Right kidney (tissue), 1 donor: Measurements from ENCODE around the gene SLC35G2.
"Not testable (repeated sequence)": the region's sequence is repeated elsewhere in the genome, so short reads cannot be mapped to it uniquely, and the experiment has no call there.

Experiments
- DNase-seq: peaks from one replicate; pipeline ENCODE4 v3.0.0-alpha.2; 2016

SLC35G2 gene

GRCh38 chr3:136835089-136835812 is 16.3 kb downstream of the SLC35G2 start:
- DNase-seq = no peak

GRCh38 chr3:136835813-136836510 is 17.0 kb downstream of the SLC35G2 start:
- no peak for DNase-seq

- no peak for DNase-seq
Observed at GRCh38 chr3:136836511-136837156, 17.7 kb downstream of the SLC35G2 start.

GRCh38 chr3:136838641-136839555 is 20.0 kb downstream of the SLC35G2 start:
- no peak for DNase-seq

- no peak for DNase-seq
Observed at GRCh38 chr3:136839556-136839931, 20.6 kb downstream of the SLC35G2 start.

- DNase-seq = no peak
Observed at GRCh38 chr3:136840252-136840651, 21.3 kb downstream of the SLC35G2 start.

- no peak for DNase-seq
Observed at GRCh38 chr3:136842294-136842693, 23.4 kb downstream of the SLC35G2 start.

- DNase-seq = no peak
Observed at GRCh38 chr3:136844724-136845123, 25.8 kb downstream of the SLC35G2 start.

- DNase-seq = no peak
Observed at GRCh38 chr3:136852180-136852579, 33.3 kb downstream of the SLC35G2 start.

- no peak for DNase-seq
Observed at GRCh38 chr3:136856665-136857064, 37.7 kb downstream of the SLC35G2 start.

GRCh38 chr3:136858381-136858780 is 39.5 kb downstream of the SLC35G2 start:
- no peak for DNase-seq

GRCh38 chr3:136860541-136860940 is 41.6 kb downstream of the SLC35G2 start:
- peak; percentile 23 for DNase-seq

- peak; percentile 99 for DNase-seq
Observed at GRCh38 chr3:136861890-136862616, 43.1 kb downstream of the SLC35G2 start, which contains the start of gene NCK1. Gene NCK1 (plus strand): TSS chr3:136862208. CDS start chr3:136928002, 65,794 bp downstream.

- no peak for DNase-seq
Observed at GRCh38 chr3:136862617-136863322, 43.8 kb downstream of the SLC35G2 start.

GRCh38 chr3:136869282-136869681 is 50.4 kb downstream of the SLC35G2 start:
- no peak for DNase-seq

GRCh38 chr3:136872258-136872657 is 53.3 kb downstream of the SLC35G2 start:
- DNase-seq = not testable (repeated sequence)

- not testable (repeated sequence) for DNase-seq
Observed at GRCh38 chr3:136879510-136879909, 60.6 kb downstream of the SLC35G2 start.

GRCh38 chr3:136882571-136882970 is 63.6 kb downstream of the SLC35G2 start:
- DNase-seq = no peak

- no peak for DNase-seq
Observed at GRCh38 chr3:136883967-136884720, 65.2 kb downstream of the SLC35G2 start.
